Measurements from ENCODE around the gene LPP.

- TF ChIP-seq, protein P1, sequence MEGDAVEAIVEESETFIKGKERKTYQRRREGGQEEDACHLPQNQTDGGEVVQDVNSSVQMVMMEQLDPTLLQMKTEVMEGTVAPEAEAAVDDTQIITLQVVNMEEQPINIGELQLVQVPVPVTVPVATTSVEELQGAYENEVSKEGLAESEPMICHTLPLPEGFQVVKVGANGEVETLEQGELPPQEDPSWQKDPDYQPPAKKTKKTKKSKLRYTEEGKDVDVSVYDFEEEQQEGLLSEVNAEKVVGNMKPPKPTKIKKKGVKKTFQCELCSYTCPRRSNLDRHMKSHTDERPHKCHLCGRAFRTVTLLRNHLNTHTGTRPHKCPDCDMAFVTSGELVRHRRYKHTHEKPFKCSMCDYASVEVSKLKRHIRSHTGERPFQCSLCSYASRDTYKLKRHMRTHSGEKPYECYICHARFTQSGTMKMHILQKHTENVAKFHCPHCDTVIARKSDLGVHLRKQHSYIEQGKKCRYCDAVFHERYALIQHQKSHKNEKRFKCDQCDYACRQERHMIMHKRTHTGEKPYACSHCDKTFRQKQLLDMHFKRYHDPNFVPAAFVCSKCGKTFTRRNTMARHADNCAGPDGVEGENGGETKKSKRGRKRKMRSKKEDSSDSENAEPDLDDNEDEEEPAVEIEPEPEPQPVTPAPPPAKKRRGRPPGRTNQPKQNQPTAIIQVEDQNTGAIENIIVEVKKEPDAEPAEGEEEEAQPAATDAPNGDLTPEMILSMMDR (IDR thresholded peaks at IDR 0.05; ENCODE audit: borderline replicate concordance, extremely low read depth, low read length, poor library complexity, severe bottlenecking), result no peak
- no peak for TF ChIP-seq EZH2 (IDR thresholded peaks at IDR 0.05; ENCODE audit: borderline replicate concordance, low read depth, low read length, severe bottlenecking)
Observed at GRCh38 chr3:188353426-188353825, 199.5 kb downstream of the LPP start.

Measured in DND-41 (cell line).